Left lung (tissue), 10 donors: ENCODE data around the gene F12. TPM values are rescaled to one million over a fixed set of nuclear protein-coding genes. Genes with fewer than 3 reads are reported as not detected.

Experiments
- ATAC-seq: fragments of 200-7000 bp; cut with Tn5 transposase; one replicate; pipeline ENCODE4 v1.9.1; 2020; ENCODE audit warnings: moderate library complexity
- DNase-seq, 4 donors: peaks; one replicate each; pipeline ENCODE4 v3.0.0-alpha.2; 2013 to 2020
- H3K27ac ChIP-seq, 2 donors: fragments of 200-600 bp; sonication (generic) in 1 of 2; one replicate each; pipeline versions ENCODE4 v1.5.0 to v1.8.0; 2020 to 2021
- H3K27me3 ChIP-seq, 2 donors: fragments of 200-600 bp; sonication (generic) in 1 of 2; one replicate each; pipeline versions ENCODE4 v1.5.0 to v1.8.0; 2020 to 2021
- H3K36me3 ChIP-seq, 2 donors: fragments of 200-600 bp; sonication (generic) in 1 of 2; one replicate each; pipeline versions ENCODE4 v1.5.0 to v1.8.0; 2020 to 2021
- H3K4me1 ChIP-seq, 2 donors: fragments of 200-600 bp; one replicate each; pipeline ENCODE4 v1.8.0; 2021
- H3K4me3 ChIP-seq, 2 donors: fragments of 200-600 bp; sonication (generic) in 1 of 2; one replicate each; pipeline versions ENCODE4 v1.5.0 to v1.8.0; 2020 to 2021; ENCODE audit warnings: mild to moderate bottlenecking in 1 of 2
- H3K9me3 ChIP-seq, 2 donors: fragments of 200-600 bp; sonication (generic) in 1 of 2; one replicate each; pipeline versions ENCODE4 v1.5.0 to v1.8.0; 2020 to 2021
- CTCF ChIP-seq, 2 donors: fragments of 200-600 bp; sonication (generic) in 1 of 2; IDR thresholded peaks; one replicate each; pipeline versions ENCODE4 v1.5.0 to v1.8.0; 2021; ENCODE audit warnings: antibody characterized with exemption in 2 of 2
- intact Hi-C, 2 donors: fragments of 100-400 bp; cut with DNase I; formaldehyde crosslinking; loops; one replicate each; pipeline versions ENCODE4 v1.11.2 to v1.14.2; 2022
- polyA plus RNA-seq, 6 donors: library from polyadenylated mRNA; unstranded; fragments of 120-200 nt; gene quantifications; one replicate each; pipeline ENCODE4 v1.2.1, GENCODE V29; 2013; ENCODE audit not compliant: insufficient read length in 6 of 6
- total RNA-seq, 2 donors: library from RNA; stranded (reverse); fragmentation: NEBNext Ultra II Directional; extraction: Animal tissue kit (Norgen Biotek cat#: 25700); gene quantifications; one replicate each; pipeline ENCODE4 v1.2.1, GENCODE V29; 2021
- donor health status: DM: no; HTN: yes; CAD: no.
- donor health status: DM: no; HTN: no; CAD: no.

The F12 gene
- total and polyA plus RNA-seq, 8 donors, result 0.20 to 1.1 (median 0.35) TPM; not detected in 1

- DNase-seq (no peak), ATAC-seq (no peak)
- Histone ChIP-seq H3K36me3 (peaks cover 0 to 85% of the 10 kb centered on the region in 2 donors), H3K9me3 (no peaks in the 10 kb centered on the region), H3K27ac (peak overlapping the region in 1 of 2 donors; percentile 13), H3K4me1 (peaks cover 0 to 52% of the 10 kb centered on the region in 2 donors), H3K27me3 (no peaks in the 10 kb centered on the region), H3K4me3 (no peak overlapping the region)
- no peak for TF ChIP-seq CTCF (IDR thresholded peaks at IDR 0.05)
- intact Hi-C loops, result no loop called here
These were observed 24.4 kb upstream of the F12 start for GRCh38 chr5:177433658-177434217.

GRCh38 chr5:177432839-177433657, 23.7 kb upstream of the F12 start:
- no peak overlapping the region for H3K4me3 ChIP-seq
- H3K27ac ChIP-seq, result peak overlapping the region in 1 of 2 donors; percentile 96
- peaks cover 0 to 59% of the 10 kb centered on the region in 2 donors for H3K4me1 ChIP-seq
- DNase-seq (no peak), ATAC-seq (no peak)
- no peaks in the 10 kb centered on the region for H3K27me3 ChIP-seq
- intact Hi-C loops, result no loop called here
- no peaks in the 10 kb centered on the region for H3K9me3 ChIP-seq
- TF ChIP-seq CTCF (IDR thresholded peaks at IDR 0.05), result no peak
- peaks cover 0 to 78% of the 10 kb centered on the region in 2 donors for H3K36me3 ChIP-seq

GRCh38 chr5:177432143-177432838, 22.9 kb upstream of the F12 start:
- ATAC-seq (no peak), DNase-seq (no peak)
- TF ChIP-seq CTCF (IDR thresholded peaks at IDR 0.05), result no peak
- no peaks in the 10 kb centered on the region for H3K27me3 ChIP-seq
- peaks cover 0 to 70% of the 10 kb centered on the region in 2 donors for H3K36me3 ChIP-seq
- peaks cover 2 to 66% of the 10 kb centered on the region in 2 donors for H3K4me1 ChIP-seq
- intact Hi-C loops, result no loop called here
- H3K27ac ChIP-seq, result peak overlapping the region in 1 of 2 donors; percentile 96
- H3K4me3 ChIP-seq, result peak overlapping the region in 1 of 2 donors; percentile 18
- H3K9me3 ChIP-seq, result no peaks in the 10 kb centered on the region

- intact Hi-C loops, result no loop called here
- no peak for TF ChIP-seq CTCF (IDR thresholded peaks at IDR 0.05)
- no peaks in the 10 kb centered on the region for H3K27me3 ChIP-seq
- no peaks in the 10 kb centered on the region for H3K9me3 ChIP-seq
- ATAC-seq, result no peak
- H3K4me1 ChIP-seq, result peaks cover 6 to 69% of the 10 kb centered on the region in 2 donors
- H3K36me3 ChIP-seq, result peaks cover 0 to 63% of the 10 kb centered on the region in 2 donors
- peak overlapping the region in 1 of 2 donors; percentile 18 for H3K4me3 ChIP-seq
- peak overlapping the region; percentile 19 to 96 for H3K27ac ChIP-seq
- DNase-seq, result peak in 2 of 4 donors; percentile 73 to 94
These were observed 22.2 kb upstream of the F12 start for GRCh38 chr5:177431317-177432142.
